22Rv1 (cell line): ENCODE data around the gene C7orf33.

Source experiments
- CTCF ChIP-seq: fragments of 450-650 bp; IDR thresholded peaks from 2 replicates; pipeline ENCODE4 v1.5.1; 2017; ENCODE audit warnings: mild to moderate bottlenecking
- ZFX ChIP-seq: fragments of 450-650 bp; IDR thresholded peaks from 2 replicates; pipeline ENCODE4 v1.6.1; 2017; ENCODE audit warnings: antibody characterized with exemption, borderline replicate concordance

- TF ChIP-seq CTCF (no peak), ZFX (no peak)
Measured at GRCh38 chr7:148621563-148621962, 31.0 kb downstream of the C7orf33 start.
